Renal pelvis (tissue), 12 donors: ENCODE results near the gene MESP1. TPM values are rescaled to one million over a fixed set of nuclear protein-coding genes. Genes with fewer than 3 reads are reported as not detected.
A peak's percentile ranks its signal among the peaks of the same experiment; 100 is the strongest.
"Not testable (repeated sequence)": the region's sequence is repeated elsewhere in the genome, so short reads cannot be mapped to it uniquely, and the experiment has no call there.

Experiments used
- DNase-seq: peaks from one replicate; pipeline ENCODE4 v3.0.0-alpha.2; 2013
- long read RNA-seq, 16 experiments: transcript quantifications; one replicate each; lab custom pipeline, GENCODE V29; 2026
- polyA plus RNA-seq, 3 donors: library from polyadenylated mRNA; unstranded; fragments of 120-200 nt; gene quantifications; one replicate each; pipeline ENCODE4 v1.2.1, GENCODE V29; 2013; ENCODE audit not compliant: insufficient read length in 3 of 3

MESP1 gene, protein sequence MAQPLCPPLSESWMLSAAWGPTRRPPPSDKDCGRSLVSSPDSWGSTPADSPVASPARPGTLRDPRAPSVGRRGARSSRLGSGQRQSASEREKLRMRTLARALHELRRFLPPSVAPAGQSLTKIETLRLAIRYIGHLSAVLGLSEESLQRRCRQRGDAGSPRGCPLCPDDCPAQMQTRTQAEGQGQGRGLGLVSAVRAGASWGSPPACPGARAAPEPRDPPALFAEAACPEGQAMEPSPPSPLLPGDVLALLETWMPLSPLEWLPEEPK
- polyA plus RNA-seq = 1 to 10 TPM; 1.3 to 2.0 (median 1.8) TPM
- long read RNA-seq, donor 1, transcript MESP1-201 (2 exons, 2,369 nt) = major isoform, 5 of 5 reads
- long read RNA-seq, donor 1, partial matches to known transcripts = 0 of 5 reads
- long read RNA-seq, donor 1, other reads (novel, unspliced or antisense) = 0 of 5 reads
- long read RNA-seq, donor 2, partial matches to known transcripts = 0 of 3 reads
- long read RNA-seq, donor 2, other reads (novel, unspliced or antisense) = 0 of 3 reads
- long read RNA-seq, donor 3 = 0 reads
- long read RNA-seq, donor 4, partial matches to known transcripts = 0 of 2 reads
- long read RNA-seq, donor 4, other reads (novel, unspliced or antisense) = 0 of 2 reads
- long read RNA-seq, donor 5, partial matches to known transcripts = 0 of 1 reads
- long read RNA-seq, donor 5, other reads (novel, unspliced or antisense) = 0 of 1 reads
- long read RNA-seq, donor 6 = 0 reads
- long read RNA-seq, donor 7, partial matches to known transcripts = 0 of 3 reads
- long read RNA-seq, donor 7, other reads (novel, unspliced or antisense) = 0 of 3 reads
- long read RNA-seq, donor 8 = 0 reads
- long read RNA-seq, donor 9, partial matches to known transcripts = 0 of 2 reads
- long read RNA-seq, donor 9, other reads (novel, unspliced or antisense) = 0 of 2 reads
- long read RNA-seq, donor 10, partial matches to known transcripts = 0 of 3 reads
- long read RNA-seq, donor 10, other reads (novel, unspliced or antisense) = 0 of 3 reads
- long read RNA-seq, donor 11, partial matches to known transcripts = 0 of 2 reads
- long read RNA-seq, donor 11, other reads (novel, unspliced or antisense) = 0 of 2 reads
- long read RNA-seq, donor 12, partial matches to known transcripts = 0 of 2 reads
- long read RNA-seq, donor 12, other reads (novel, unspliced or antisense) = 0 of 2 reads
- long read RNA-seq, donor 13 = 0 reads
- long read RNA-seq, donor 14 = 0 reads
- long read RNA-seq, donor 15 = 0 reads
- long read RNA-seq, donor 16, partial matches to known transcripts = 0 of 2 reads
- long read RNA-seq, donor 16, other reads (novel, unspliced or antisense) = 0 of 2 reads

DNA sequence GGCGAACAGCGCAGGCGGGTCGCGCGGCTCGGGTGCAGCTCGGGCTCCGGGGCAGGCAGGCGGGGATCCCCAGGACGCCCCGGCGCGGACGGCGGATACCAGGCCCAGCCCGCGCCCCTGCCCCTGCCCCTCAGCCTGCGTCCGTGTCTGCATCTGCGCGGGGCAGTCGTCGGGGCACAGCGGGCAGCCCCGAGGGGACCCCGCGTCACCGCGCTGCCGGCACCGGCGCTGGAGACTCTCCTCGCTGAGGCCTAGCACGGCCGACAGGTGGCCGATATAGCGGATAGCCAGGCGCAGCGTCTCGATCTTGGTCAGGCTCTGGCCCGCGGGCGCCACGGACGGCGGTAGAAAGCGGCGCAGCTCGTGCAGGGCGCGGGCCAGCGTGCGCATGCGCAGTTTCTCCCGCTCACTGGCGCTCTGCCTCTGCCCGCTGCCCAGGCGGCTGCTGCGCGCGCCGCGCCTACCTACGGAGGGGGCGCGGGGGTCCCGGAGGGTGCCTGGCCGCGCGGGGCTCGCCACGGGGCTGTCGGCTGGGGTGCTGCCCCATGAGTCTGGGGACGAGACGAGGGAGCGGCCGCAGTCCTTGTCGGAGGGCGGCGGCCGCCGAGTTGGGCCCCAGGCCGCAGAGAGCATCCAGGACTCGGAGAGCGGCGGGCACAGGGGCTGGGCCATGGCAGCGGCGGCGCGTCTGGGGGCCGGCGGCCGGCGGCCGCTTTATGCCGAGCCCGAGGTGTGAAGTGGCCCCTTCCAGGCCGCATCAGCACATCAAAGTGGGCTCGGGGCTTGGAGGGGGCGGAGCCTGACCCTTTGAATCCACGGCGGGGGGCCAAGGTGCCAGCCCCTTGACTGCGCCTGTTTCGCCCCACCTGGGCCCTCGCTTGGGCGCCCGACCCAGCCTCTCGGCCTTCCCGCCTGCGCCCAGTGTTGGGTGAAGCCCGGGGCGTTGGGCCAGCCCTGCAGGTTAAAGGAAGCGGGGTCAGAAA is at the start of gene MESP1:
TSS of gene MESP1 (minus strand) at position 690 of the 983 bp plus-strand sequence. CDS start at position 672, 18 bp downstream.
- DNase-seq = peak; percentile 90

DNA sequence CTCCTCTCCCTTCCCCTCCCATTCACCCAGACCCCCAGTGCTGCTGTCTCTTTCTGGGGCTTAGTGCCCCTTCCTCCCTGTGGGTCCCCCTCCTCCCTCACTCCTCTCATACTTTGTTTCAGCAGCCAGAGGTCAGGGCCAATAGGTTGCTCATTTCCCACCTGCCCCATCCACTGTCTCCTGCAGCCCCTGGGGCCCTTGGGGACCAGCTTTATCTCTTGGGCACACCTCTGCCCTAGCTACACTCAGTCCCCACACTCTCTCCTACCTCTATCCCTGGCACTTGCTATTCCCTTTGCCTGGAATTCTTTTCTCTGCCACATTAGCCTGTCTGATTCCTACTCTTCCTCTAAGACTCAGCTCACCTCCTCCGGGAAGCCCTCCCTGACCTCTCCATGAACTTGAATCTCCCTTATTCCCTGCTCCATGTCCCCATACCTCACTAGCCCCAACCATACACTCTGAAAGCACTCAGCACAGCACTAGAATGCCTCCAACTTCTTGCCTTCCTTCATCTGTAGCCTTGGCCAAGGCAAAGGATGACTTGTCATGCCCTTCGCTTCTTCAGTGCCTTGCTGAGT is 49.0 kb upstream of the MESP1 start:
- DNase-seq = no peak

DNA sequence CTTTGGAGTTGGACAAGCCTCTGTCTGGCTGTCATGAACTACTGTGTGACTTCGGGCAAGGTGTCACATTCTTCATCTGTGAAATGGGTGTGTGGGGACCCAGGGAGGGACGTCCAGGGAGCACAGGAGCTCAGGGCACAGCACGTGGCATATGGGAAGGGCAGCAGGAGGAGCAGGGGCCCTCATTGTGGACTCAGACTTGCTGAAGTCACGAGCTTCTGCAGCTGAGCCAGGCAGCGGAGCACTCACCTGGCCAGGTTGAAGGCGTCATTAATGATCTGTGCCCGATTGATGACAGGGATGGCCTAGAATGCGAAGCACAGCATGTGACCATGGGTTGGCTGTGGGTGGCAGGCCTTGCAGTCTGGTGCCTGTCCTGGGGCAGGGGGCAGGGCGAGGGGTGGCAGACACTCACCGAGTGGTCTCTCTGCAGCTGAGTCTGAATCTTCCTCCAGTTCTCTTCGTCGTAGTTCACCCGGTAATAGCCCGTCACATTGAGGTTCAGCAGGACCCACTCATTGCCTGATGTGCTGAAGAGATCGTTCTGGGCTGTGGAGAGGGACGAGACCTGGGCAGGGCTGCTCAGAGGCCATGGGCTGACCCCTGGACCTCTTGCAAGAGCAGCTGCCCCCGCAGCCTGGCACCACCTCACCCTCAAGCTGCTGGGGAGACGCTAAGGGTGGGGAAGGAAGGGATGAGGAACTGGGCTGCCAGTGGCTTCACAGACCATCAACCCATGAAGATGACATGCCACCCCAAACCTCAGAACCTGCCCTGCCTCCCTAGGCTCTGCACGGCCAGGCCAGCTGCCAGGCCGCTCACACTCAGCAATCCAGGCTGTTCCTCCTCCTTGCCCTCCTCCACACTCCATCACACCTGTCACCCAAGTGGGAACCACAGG is 48.2 kb upstream of the MESP1 start:
- no peak for DNase-seq

DNA sequence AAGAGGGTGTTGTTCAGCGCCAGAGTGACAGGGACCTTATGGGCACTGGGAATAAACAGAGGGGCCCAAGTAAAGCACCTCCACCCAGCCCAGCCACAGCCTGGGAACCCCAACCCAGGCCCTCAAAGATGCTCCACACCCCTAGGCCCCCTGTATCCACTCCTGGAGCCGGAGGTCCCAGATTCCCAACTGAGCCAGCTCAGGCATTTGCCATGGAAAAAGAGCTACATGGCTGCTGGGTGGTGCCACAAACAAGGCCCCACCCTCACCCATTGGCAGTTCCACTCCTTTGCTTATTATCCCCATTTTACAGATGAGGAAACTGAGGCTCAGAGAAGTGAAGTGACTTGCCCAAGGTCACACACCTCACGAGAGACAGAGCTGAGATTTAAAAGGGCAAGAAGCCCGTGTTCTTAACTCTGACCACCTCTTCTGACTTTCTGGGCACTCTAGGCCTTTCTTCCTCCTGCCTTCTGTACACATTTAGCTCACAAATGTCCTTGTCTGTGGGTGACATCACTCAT is 46.7 kb upstream of the MESP1 start:
- no peak for DNase-seq

DNA sequence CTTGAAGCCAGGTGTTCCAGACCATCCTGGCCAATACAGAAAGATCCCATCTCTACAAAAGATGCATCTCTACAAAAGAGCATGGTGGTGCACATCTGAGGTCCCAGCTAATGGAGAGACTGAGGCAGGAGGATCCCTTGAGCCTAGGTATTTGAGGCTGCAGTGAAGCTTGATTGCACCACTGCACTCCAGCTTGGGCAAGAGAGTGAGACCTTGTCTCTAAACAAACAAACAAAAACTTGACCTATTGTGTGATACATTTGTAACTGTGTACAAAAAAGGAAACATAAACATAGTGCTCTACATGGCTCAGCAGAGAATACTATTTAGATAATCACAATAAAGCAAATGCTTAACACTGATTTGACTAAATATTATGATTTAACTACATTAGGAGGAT is 44.9 kb upstream of the MESP1 start:
- no peak for DNase-seq

DNA sequence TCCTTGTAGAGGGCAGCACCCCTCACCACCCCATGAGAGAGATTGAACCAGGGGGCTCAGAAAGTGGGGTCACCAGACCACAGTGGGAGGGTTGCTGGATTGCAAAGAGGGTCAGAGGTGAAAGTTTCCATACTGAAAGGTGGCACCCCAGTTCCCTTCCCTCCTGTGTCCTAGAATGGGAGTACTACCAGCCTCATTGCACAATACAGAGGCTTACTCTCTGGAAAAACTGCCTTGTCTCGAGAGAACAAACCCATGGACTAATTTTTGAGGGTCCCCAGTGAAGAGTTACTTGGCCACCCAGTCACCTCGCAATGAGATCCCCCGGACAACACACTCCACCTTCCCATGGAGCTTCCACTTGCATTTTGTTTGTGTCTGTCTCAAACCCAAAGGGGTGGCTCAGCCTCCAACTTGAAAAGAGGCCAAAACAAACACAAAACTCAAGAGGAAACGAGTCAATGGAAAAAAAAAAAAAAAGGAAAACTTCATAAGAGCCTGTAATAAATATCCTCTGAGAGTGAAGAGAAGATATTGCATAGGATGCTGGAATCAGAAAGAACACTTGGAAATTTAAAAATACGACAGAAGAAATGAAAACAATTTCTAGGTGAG is 43.7 kb upstream of the MESP1 start:
- peak; percentile 68 for DNase-seq

DNA sequence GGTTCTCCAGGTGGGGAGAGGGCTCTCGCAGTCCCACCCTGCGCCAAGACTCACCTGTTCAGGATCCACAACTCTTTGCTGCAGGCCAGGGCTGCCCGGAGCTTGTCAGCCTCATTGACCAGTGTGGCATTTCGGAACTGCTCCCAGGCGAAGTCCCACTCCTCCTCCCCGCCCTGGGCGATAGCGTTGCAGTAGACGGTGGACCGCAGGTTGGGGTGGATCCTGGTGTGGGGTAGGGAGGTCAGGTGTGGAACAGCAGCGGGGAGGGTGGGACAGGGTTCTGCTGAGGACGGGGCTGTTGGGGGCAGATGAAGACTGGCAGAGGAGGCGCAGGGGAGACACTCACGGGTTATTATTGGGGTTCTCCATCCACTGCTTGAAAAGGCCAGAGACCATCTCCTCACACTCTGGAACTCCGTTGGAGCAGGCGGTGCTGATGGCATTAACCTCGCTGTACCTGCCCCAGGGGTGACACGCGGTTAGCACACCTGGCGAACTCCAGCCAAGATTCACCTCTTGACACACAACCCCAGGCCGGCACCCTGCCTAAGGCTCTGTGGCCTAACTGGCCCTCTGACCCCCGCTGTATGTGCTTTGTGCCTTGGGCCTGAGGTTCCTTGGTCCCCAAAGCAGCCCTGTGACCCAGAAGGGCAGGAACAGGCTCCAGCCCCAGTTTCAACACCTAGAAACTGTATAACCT is 41.2 kb upstream of the MESP1 start:
- DNase-seq = no peak

DNA sequence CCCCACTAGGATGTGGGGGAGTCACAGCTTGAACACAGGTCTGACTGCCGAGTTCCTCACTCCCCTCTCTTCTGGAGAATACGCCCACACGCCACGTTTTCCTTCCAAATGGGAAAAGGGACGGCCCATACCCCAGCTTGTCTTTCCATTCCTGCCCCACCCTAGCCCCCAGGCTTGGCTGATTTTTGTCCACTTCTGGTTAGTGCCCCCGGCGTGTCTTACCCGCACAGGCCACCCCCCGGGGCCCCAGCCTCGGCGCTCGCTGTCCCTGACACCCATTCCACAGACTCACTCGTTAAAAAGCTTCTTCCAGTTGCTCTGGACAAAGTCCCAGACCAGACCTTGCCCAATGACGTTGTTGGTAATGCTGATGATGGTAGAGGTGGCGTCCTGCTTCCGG is 39.6 kb upstream of the MESP1 start:
- DNase-seq = no peak

DNA sequence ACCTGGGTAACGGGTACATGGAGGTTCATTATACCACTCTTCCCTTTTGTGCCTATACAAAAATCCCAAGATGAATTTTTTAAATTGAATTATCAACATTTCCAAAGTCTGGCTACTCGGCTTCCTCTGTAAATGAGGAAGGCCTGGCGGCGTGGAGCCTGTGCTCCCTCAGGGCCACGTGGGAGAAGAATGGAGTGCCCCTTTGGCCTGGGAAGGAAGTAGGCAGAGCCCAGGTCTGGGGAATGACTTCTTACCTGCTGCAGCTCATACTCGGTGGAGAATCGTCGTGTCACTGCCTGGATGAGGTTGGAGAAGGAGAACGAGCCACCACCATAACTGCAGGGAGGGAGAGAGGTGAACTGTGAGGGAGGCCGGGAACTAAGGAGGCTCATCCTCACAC is 39.2 kb upstream of the MESP1 start:
- no peak for DNase-seq

DNA sequence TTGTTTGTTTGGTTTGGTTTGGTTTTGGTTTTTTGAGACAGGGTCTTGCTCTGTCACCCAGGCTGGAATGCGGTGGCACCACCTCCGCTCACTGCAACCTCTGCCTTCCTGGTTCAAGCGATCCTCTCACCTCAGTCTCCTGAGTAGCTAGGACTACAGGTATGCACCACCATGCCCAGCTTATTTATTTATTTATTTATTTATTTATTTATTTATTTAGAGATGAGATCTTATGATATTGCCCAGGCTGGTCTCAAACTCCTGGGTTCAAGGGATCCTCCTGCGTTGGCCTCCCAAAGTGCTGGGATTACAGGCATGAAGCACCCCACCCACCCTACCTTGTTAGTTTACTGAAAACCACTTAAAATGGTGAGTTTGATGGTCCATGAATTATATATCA is 37.5 kb upstream of the MESP1 start:
- DNase-seq = not testable (repeated sequence)

DNA sequence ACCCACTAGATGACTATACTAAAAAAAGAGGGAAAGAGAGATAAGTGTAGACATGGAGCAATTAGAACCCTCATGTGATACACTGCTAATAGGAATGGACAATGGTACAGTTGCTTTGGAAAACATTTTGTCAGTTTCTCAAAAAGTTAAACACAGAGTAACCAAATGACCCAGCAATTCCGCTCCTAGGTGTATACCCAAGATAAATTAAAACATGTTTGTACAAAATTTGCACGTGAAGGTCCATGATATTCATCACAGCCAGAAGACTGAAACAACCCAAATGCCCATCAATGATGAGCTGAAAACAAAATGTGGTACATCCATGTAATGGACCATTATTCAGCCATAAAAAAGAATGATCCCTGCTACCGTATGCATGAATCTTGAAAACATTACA is 36.9 kb upstream of the MESP1 start:
- DNase-seq = no peak

DNA sequence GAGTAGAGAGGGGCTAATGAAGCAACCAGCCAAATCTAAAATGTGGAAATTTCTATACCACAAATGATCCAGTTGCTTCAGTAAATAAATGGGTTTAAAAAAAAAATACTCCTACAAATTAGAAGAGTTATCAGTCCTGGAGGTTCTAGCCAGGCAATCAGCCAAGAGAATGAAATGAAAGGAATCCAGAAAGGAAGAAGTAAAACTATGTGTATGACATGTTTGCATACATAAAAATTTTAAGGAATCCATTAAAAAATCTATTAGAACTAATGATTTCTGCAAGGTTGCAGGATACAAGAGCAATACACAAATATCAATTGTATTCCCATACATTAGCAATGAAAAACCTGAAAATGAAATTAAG is 34.7 kb upstream of the MESP1 start:
- DNase-seq = no peak

DNA sequence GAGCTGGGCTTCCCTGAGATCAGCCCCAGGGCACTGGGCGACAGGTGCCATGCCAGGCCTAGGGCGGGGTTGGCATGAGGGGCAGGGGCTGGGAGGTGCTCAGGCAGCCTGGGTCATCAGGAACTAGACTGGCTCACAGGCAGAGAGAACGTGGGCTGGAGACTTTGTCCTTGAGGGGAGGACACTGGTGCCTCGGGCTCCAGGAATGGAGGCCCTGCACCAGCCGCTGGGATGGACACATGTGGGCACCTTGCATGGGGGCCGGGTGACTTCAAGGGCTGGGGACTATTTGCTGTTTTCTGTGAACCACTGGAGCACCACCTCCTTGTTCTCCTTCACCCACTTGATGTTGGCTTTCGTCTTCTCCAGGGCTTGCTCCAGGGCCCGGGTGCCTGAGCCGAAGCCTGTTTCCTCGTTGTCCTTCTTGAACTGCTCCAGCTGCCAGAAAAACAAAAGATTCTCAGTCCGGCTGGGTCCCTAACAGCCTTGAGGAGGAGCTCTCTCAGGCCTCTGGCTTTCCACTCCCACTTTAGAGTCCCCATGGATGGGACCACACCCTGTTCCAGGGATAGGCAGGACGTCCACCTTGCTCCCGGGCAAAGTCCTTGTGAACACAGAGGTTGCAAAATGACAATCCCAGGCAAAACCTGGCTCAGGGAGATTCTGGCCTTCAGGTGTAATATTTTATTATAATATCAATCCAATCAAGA is 34.2 kb upstream of the MESP1 start:
- DNase-seq = no peak

DNA sequence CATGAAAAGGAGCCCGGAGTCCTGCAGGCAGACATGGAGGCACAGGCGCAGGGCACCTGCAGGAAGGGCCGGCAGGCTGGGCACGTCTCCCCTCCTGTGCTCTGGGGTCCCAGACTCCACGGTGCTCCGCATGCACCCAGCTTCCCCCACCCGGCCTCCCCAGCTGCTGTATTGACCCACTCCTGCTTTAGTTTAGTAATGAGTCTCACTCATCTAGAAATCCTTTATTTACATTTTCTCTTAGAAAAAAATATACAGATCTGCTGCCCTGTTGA is 33.6 kb upstream of the MESP1 start:
- DNase-seq = no peak

DNA sequence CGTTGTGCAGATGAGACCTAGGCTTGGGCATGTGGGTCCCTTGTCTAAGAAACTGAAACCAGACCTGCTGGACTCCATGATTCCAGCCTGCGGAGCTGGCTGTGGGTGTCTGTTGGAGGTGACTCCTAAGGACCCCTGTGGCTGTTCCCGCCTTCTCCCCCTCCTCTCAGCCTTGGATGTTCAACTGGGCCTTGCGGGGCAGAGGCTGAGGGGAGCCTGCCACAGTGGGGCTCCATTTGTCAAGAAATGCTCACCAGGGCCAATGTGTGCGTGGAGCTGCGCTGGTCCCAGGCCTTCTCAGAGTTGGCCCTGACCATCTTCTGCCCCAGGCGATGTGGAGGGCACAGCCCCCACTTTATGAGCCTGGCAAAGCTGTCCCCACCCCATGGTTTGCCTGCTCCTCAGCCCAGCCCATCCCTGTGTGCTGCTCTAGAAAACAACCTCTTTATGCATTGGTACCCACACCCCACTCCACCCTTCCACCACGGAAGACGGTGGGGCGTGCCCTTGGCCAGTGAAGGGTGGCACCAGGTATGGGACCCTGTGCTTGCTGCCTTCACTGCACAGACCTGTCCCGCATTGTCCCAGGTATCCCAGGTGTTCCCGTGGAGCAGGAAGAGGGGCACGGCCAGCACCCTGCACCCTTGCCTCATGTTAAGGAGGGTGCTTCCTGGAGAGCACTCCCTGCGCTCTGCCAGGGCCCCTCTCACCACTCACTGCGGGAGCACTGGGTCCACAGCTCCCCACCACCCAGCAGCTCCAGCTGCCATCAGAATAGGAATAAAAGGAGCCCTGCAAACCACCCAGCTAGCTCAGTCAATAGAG is 33.0 kb upstream of the MESP1 start:
- no peak for DNase-seq

DNA sequence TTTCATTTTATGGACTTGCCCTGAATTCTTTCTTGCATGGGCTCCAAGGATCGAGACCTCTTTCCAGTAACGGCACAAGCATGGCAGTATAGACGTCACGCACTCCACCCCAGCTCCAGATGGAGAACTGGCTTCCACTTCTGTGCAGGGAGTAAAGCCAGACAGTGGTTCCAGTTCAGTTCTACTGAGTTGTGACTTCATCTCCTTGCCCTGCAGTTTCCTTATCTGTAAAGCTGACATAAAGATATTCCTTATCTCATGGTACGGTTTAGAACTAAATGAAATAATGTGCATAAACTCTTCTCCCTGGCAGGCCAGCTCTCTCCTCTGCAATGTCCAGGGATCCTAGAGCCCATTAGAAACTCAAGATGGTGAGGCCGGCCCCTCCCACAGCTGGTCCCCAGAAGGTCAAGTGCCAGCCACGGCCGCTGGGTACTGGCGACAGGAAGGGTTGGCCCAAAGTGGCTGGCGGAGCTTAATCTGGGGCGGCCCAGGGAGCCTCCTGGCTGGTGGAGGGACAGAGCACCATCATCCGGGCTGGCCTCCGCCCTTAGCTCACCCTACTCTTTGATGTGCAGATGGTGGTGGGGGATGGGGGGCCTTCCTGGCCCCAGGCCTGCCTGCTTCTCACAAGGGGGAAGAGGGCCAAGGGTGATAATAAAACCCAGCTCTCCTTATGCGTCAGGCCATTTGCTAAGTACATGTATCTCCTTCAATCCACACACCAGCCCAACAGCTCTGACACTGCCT is 32.2 kb upstream of the MESP1 start:
- no peak for DNase-seq
